Nephron progenitor cell (in vitro differentiated cells): ENCODE results near the gene IL27RA.

ENCODE experiments used
- DNase-seq: peaks from one replicate; pipeline ENCODE4 v3.0.0; 2021
- H3K27ac Mint-ChIP-seq: 2 replicates; pipeline ENCODE4 v1.8.0; 2021; ENCODE audit warnings: mild to moderate bottlenecking, moderate library complexity, mixed read lengths
- H3K27me3 Mint-ChIP-seq: 2 replicates; pipeline ENCODE4 v1.8.0; 2021; ENCODE audit warnings: mild to moderate bottlenecking, low read depth, mixed read lengths; ENCODE audit not compliant: poor library complexity
- H3K36me3 Mint-ChIP-seq: 2 replicates; pipeline ENCODE4 v1.8.0; 2021; ENCODE audit warnings: low read depth, mixed read lengths
- H3K4me1 Mint-ChIP-seq: 2 replicates; pipeline ENCODE4 v1.8.0; 2021; ENCODE audit warnings: mixed read lengths
- H3K4me3 Mint-ChIP-seq: 2 replicates; pipeline ENCODE4 v1.8.0; 2021; ENCODE audit warnings: mild to moderate bottlenecking, moderate library complexity, mixed read lengths
- H3K9me3 Mint-ChIP-seq: 2 replicates; pipeline ENCODE4 v1.8.0; 2021; ENCODE audit warnings: mild to moderate bottlenecking, moderate library complexity, mixed read lengths
- CTCF ChIP-seq: fragments of 200-600 bp; sonication (generic); IDR thresholded peaks from 2 replicates; pipeline ENCODE4 v1.5.0; 2021; ENCODE audit warnings: antibody characterized with exemption

Gene IL27RA

GRCh38 chr19:14102756-14103155 lies 71.2 kb downstream of the IL27RA start:
- H3K4me3 Mint-ChIP-seq: no peak overlapping the region
- TF ChIP-seq CTCF: no peak
- H3K4me1 Mint-ChIP-seq: no peaks in the 10 kb centered on the region
- H3K27ac Mint-ChIP-seq: no peak overlapping the region
- no peaks in the 10 kb centered on the region for H3K27me3 Mint-ChIP-seq
- H3K36me3 Mint-ChIP-seq: peaks cover 25% of the 10 kb centered on the region
- no peak for DNase-seq
- H3K9me3 Mint-ChIP-seq: no peaks in the 10 kb centered on the region
